Gastroesophageal sphincter (tissue), 4 donors: ENCODE data around the gene DBN1. TPM values are rescaled to one million over a fixed set of nuclear protein-coding genes. Genes with fewer than 3 reads are reported as not detected.
"Not testable (repeated sequence)": the region's sequence is repeated elsewhere in the genome, so short reads cannot be mapped to it uniquely, and the experiment has no call there.

Experiments used
- ATAC-seq: fragments of 150-250 bp; one replicate; pipeline ENCODE4 v1.9.1; 2016; ENCODE audit warnings: mild to moderate bottlenecking, moderate library complexity
- H3K27ac ChIP-seq, 4 donors: fragments of 200-600 bp; sonication (generic) in 3 of 4; 1 replicate in 3 of 4; 2 replicates in 1 of 4; pipeline ENCODE4 v1.5.1; 2016 to 2019
- H3K27me3 ChIP-seq: fragments of 200-600 bp; sonication (generic); one replicate; pipeline ENCODE4 v1.5.1; 2019
- H3K36me3 ChIP-seq, 2 donors: fragments of 200-600 bp; sonication (generic); one replicate each; pipeline ENCODE4 v1.5.1; 2019; ENCODE audit warnings: control low read depth in 1 of 2
- H3K4me1 ChIP-seq, 3 donors: fragments of 200-600 bp; sonication (generic); 1 replicate in 2 of 3; 2 replicates in 1 of 3; pipeline ENCODE4 v1.5.1; 2016 to 2019; ENCODE audit warnings: control low read depth in 2 of 3
- H3K4me3 ChIP-seq, 2 donors: fragments of 200-600 bp; sonication (generic); one replicate each; pipeline ENCODE4 v1.5.1; 2019; ENCODE audit warnings: mild to moderate bottlenecking in 1 of 2, moderate library complexity in 1 of 2
- H3K9me3 ChIP-seq, 3 donors: fragments of 200-600 bp; sonication (generic); one replicate each; pipeline ENCODE4 v1.5.1; 2017 to 2019; ENCODE audit warnings: control low read depth in 2 of 3
- EP300 ChIP-seq: sonication (generic); formaldehyde crosslinking; IDR thresholded peaks from one replicate; pipeline ENCODE4 v1.6.1; 2017; ENCODE audit warnings: antibody characterized with exemption, mild to moderate bottlenecking
- POLR2A ChIP-seq, 2 donors: fragments of 450-650 bp; IDR thresholded peaks; one replicate each; pipeline ENCODE4 v1.6.1; 2017; ENCODE audit warnings: antibody characterized with exemption in 2 of 2, mild to moderate bottlenecking in 2 of 2, moderate library complexity in 1 of 2
- POLR2AphosphoS5 ChIP-seq: sonication (generic); formaldehyde crosslinking; IDR thresholded peaks from one replicate; pipeline ENCODE4 v1.6.1; 2017; ENCODE audit warnings: antibody characterized with exemption
- WGBS, 2 donors: methylation state at CpG; one replicate each; pipeline ENCODE4 v1.1.5; 2018; ENCODE audit warnings: low coverage in 1 of 2; 5-methylcytosine and 5-hydroxymethylcytosine counted together
- total RNA-seq, 4 donors: library from RNA; depleted of rRNA; stranded (reverse); fragments of >200 nt; gene quantifications; one replicate each; pipeline ENCODE4 v1.1.0, GENCODE V29; 2016
- TF ChIP-seq, protein P1 (sequence below), 4 experiments: fragments of 200-600 bp in 2 of 4; fragments of 450-650 bp in 2 of 4; sonication (generic) in 1 of 4; IDR thresholded peaks; one replicate each; pipeline ENCODE4 v1.5.1; 2017 to 2019; ENCODE audit warnings: antibody characterized with exemption in 4 of 4, mild to moderate bottlenecking in 2 of 4, moderate library complexity in 2 of 4

Gene DBN1
- total RNA-seq, 4 donors from 2014 or later, result 87.1 to 154 (median 124) TPM

DNA sequence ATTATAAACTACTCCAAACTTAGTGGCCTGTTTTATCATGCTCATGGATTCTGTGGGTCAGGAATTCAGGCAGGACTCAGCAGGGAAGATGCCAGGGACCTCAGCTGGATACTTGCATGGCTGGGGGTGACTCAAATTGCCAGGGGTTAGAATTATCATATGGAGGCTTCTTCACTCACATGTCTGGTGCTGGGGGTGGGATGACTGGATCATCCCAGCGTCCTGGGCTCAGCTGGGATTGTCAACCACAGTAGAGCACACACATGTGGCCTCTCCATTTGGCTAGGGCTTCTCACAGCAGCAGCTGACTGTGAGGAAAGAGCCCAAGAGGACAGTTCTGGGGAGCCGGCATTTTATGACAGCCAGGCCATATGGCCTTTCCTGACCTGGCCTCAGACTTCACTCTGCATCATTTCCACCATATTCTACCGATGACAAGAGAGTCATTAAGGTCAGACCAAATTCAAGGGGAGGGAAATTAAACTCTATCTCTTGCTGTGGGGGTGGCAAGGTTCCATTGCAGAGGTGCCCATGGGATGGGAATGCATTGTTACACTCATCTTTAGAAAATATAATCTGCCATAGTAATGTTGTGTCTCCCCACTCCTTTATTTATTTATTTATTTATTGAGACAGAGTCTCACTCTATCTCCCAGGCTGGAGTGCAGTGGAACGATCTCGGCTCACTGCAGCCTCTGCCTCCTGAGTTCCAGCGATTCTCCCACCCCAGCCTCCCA is 52.2 kb downstream of the DBN1 start:
- Histone ChIP-seq H3K4me1 (peaks cover 0 to 14% (median 0%) of the 10 kb centered on the region in 3 donors), H3K27me3 (no peaks in the 10 kb centered on the region), H3K27ac (no peak overlapping the region), H3K4me3 (no peak overlapping the region), H3K9me3 (no peaks in the 10 kb centered on the region), H3K36me3 (no peaks in the 10 kb centered on the region)
- TF ChIP-seq POLR2A (IDR thresholded peaks at IDR 0.05) (no peak), EP300 (no peak), POLR2AphosphoS5 (no peak)
- TF ChIP-seq, protein P1, sequence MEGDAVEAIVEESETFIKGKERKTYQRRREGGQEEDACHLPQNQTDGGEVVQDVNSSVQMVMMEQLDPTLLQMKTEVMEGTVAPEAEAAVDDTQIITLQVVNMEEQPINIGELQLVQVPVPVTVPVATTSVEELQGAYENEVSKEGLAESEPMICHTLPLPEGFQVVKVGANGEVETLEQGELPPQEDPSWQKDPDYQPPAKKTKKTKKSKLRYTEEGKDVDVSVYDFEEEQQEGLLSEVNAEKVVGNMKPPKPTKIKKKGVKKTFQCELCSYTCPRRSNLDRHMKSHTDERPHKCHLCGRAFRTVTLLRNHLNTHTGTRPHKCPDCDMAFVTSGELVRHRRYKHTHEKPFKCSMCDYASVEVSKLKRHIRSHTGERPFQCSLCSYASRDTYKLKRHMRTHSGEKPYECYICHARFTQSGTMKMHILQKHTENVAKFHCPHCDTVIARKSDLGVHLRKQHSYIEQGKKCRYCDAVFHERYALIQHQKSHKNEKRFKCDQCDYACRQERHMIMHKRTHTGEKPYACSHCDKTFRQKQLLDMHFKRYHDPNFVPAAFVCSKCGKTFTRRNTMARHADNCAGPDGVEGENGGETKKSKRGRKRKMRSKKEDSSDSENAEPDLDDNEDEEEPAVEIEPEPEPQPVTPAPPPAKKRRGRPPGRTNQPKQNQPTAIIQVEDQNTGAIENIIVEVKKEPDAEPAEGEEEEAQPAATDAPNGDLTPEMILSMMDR (IDR thresholded peaks at IDR 0.05), result no peak
- 37 to 79% methylated on average over 2 to 6 of the region's 6 CpGs for WGBS, 2 donors
- no peak for ATAC-seq

DNA sequence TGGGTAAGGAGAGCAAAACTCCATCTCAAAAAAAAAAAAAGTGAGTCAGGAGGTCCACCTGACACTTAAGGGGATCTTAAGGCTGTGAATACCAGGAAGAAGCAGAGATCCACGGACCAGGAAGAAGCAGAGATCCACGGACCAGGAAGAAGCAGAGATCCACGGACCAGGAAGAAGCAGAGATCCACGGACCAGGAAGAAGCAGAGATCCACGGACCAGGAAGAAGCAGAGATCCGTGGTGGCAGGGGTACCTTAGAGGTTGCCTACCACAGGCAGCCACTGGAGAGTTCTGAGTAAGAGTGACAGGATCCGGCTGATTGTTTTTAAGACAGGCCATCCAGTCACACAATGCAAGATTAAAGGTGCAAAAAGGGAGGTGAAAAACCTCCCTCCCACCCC is 53.0 kb downstream of the DBN1 start:
- 63 to 83% methylated on average over 5 to 7 of the region's 7 CpGs for WGBS, 2 donors
- H3K27me3 ChIP-seq, H3K36me3 ChIP-seq, H3K27ac ChIP-seq, H3K4me3 ChIP-seq, ATAC-seq, H3K9me3 ChIP-seq: not testable (repeated sequence)
- H3K4me1 ChIP-seq, result peaks cover 0 to 11% (median 0%) of the 10 kb centered on the region in 3 donors

DNA sequence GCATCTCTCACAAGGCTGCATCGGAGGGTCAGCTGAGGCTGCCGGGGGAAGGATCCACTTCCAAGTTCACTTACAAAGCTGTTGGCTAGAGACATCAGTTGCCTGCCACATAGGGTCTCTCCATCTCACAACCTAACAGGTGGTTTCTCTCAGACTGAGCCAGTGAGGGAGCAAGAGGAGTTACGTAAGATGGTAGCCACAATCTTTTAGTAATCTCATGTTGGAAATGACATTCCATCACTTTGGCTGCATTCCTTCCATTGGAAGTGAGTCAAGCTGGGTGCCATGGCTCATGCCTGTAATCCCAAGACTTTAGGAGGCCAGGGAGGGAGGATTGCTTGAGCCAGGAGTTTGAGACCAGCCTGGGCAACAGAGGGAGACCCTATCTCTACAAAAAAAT is 54.4 kb downstream of the DBN1 start:
- Histone ChIP-seq H3K36me3 (no peaks in the 10 kb centered on the region), H3K4me3 (no peak overlapping the region), H3K9me3 (no peaks in the 10 kb centered on the region), H3K27ac (no peak overlapping the region), H3K27me3 (no peaks in the 10 kb centered on the region), H3K4me1 (peaks cover 0 to 6% (median 0%) of the 10 kb centered on the region in 3 donors)
- no peak for TF ChIP-seq EP300
- TF ChIP-seq, protein P1 (IDR thresholded peaks at IDR 0.05), result no peak
- no peak for TF ChIP-seq POLR2AphosphoS5
- TF ChIP-seq POLR2A (IDR thresholded peaks at IDR 0.05), result no peak
- 50% methylated on average over 2 of the region's 3 CpGs; no CpG with 5 or more reads in 1 of the 2 donors for WGBS, 2 donors
- ATAC-seq, result peak; percentile 41

DNA sequence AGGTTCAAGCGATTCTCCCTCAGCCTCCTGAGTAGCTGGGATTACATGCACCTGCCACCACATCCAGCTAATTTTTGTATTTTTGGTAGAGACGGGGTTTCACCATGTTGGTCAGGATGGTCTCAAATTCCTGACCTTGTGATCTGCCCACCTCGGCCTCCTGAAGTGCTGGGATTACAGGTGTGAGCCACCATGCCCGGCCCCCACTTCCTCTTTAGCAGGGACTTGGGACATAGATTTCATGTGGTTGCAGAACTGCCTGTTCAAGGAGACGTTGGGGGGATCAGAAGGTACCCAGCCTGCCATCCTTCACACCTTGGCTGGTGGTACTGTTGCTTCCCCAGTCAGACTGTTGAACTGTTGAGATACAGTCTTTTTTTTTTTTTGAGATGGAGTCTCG is 56.4 kb downstream of the DBN1 start:
- not testable (repeated sequence) for H3K4me3 ChIP-seq, H3K27me3 ChIP-seq, ATAC-seq, H3K9me3 ChIP-seq, H3K4me1 ChIP-seq, H3K36me3 ChIP-seq
- 98 to 100% methylated on average over 2 to 5 of the region's 6 CpGs for WGBS, 2 donors
- peak overlapping the region in 1 of 4 donors; percentile 22 for H3K27ac ChIP-seq

DNA sequence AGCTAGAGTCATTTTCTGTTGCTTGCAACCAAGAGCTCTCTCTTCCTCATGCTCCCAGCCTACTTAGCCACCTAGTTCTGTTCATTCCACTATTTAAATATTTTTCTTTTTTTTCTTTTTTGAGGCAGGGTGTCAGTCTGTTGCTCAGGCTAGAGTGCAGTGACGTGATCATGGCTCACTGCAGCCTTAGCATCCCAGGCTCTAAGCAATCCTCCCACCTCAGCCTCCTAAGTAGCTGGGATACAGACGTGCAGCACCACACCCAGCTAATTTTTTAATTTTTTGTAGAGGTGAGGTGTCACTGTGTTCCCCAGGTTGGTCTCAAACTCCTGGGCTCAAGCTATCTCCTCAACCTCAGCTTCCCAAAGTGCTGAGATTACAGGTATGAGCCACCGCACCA is 59.0 kb downstream of the DBN1 start:
- no peaks in the 10 kb centered on the region for H3K36me3 ChIP-seq
- no peak overlapping the region for H3K4me3 ChIP-seq
- no peak overlapping the region for H3K27ac ChIP-seq
- H3K27me3 ChIP-seq, result no peaks in the 10 kb centered on the region
- peaks cover 0 to 6% (median 0%) of the 10 kb centered on the region in 3 donors for H3K4me1 ChIP-seq
- no peak for ATAC-seq
- TF ChIP-seq POLR2AphosphoS5 (no peak), EP300 (no peak), POLR2A (IDR thresholded peaks at IDR 0.05) (no peak)
- TF ChIP-seq, protein P1 (IDR thresholded peaks at IDR 0.05), result no peak
- H3K9me3 ChIP-seq, result no peaks in the 10 kb centered on the region
- WGBS, 2 donors, result 68 to 77% methylated on average over 3 of the region's 3 CpGs

DNA sequence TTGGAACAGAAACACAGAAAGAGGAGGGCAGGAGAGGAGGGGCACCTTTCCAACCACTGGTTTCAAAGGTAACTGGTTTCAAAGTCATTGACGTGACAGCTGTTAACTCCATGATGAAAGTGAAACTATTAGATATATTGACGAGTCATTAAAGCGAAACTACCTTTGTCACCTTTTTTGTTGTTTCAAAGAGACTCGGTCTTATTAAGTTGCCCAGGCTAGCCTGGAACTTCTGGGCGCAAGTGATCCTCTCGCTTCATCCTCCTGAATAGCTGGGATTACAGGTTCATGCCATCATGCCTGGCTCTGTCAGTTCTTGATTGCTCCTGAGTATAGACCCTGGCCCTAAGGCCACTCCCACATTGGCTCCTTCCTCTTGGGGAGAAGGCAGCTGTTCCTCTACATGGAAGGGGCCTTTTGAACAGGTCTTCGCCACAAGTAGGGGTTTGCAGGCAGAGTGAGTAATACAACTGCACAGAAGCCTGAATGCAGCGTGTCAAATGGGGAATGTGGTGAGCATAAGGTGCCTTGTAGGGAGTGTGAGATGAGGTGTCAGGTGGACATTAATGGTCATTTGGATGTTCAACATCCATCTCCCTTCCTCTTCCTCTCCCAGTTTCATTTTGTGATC is 60.7 kb downstream of the DBN1 start:
- WGBS, 2 donors, result 83 to 87% methylated on average over 4 to 6 of the region's 8 CpGs
- no peaks in the 10 kb centered on the region for H3K9me3 ChIP-seq
- peaks cover 0 to 6% (median 0%) of the 10 kb centered on the region in 3 donors for H3K4me1 ChIP-seq
- TF ChIP-seq POLR2AphosphoS5 (no peak), EP300 (no peak)
- ATAC-seq, result no peak
- peaks cover 11% of the 10 kb centered on the region for H3K27me3 ChIP-seq
- no peak overlapping the region for H3K4me3 ChIP-seq
- no peak overlapping the region for H3K27ac ChIP-seq
- H3K36me3 ChIP-seq, result no peaks in the 10 kb centered on the region
